CD14-positive monocyte (primary cell): Measurements from ENCODE around the gene MX2. TPM values are rescaled to one million over a fixed set of nuclear protein-coding genes. Genes with fewer than 3 reads are reported as not detected.

ENCODE experiments used
- DNase-seq, 3 donors: peaks; one replicate each; pipeline ENCODE4 v3.0.0-alpha.2; 2011 to 2022
- H2AFZ ChIP-seq: 2 replicates; pipeline ENCODE4 v1.6.0; 2012; ENCODE audit warnings: mild to moderate bottlenecking, low read depth, low read length, inconsistent platforms; ENCODE audit not compliant: insufficient read depth, poor library complexity, severe bottlenecking
- H3K27ac ChIP-seq, 2 donors: 1 replicate in 1 of 2; 2 replicates in 1 of 2; pipeline ENCODE4 v1.5.1; 2012 to 2013; ENCODE audit warnings: low read length in 2 of 2, control low read depth in 1 of 2, inconsistent platforms in 1 of 2, low read depth in 1 of 2, mild to moderate bottlenecking in 1 of 2
- H3K27me3 ChIP-seq, 2 donors: one replicate each; pipeline versions ENCODE4 v1.6.0 to v1.6.1; 2011 to 2013; ENCODE audit warnings: low read length in 2 of 2; ENCODE audit not compliant: control insufficient read depth in 2 of 2, insufficient read depth in 2 of 2
- H3K36me3 ChIP-seq, 2 donors: replicated peaks in 1 of 2; 1 replicate in 1 of 2; 2 replicates in 1 of 2; pipeline versions ENCODE4 v1.5.1 to v1.6.1; 2012 to 2013; ENCODE audit warnings: low read length in 2 of 2, control low read depth in 1 of 2, inconsistent platforms in 1 of 2, mild to moderate bottlenecking in 1 of 2; ENCODE audit not compliant: insufficient read depth in 2 of 2, control insufficient read depth in 1 of 2
- H3K4me1 ChIP-seq, 2 donors: 1 replicate in 1 of 2; 2 replicates in 1 of 2; pipeline versions ENCODE4 v1.5.1 to v1.6.1; 2012 to 2013; ENCODE audit warnings: low read length in 2 of 2, control low read depth in 1 of 2, inconsistent platforms in 1 of 2, mild to moderate bottlenecking in 1 of 2, moderate library complexity in 1 of 2; ENCODE audit not compliant: insufficient read depth in 2 of 2, control insufficient read depth in 1 of 2
- H3K4me2 ChIP-seq: replicated peaks from 2 replicates; pipeline ENCODE3; 2012; ENCODE audit warnings: low read length, moderate library complexity, mild to moderate bottlenecking; ENCODE audit not compliant: poor library complexity, severe bottlenecking; ENCODE audit errors: extremely low read depth
- H3K4me3 ChIP-seq, 3 experiments: fragments of 200-600 bp in 1 of 3; sonication (generic) in 1 of 3; replicated peaks in 1 of 3; 1 replicate in 2 of 3; 2 replicates in 1 of 3; pipeline ENCODE4 v1.5.1; 2011 to 2013; ENCODE audit warnings: low read length in 3 of 3, mild to moderate bottlenecking in 3 of 3, control low read depth in 2 of 3, low read depth in 2 of 3, inconsistent platforms in 1 of 3, moderate library complexity in 1 of 3
- H3K79me2 ChIP-seq: 2 replicates; pipeline ENCODE4 v1.6.0; 2012; ENCODE audit warnings: mild to moderate bottlenecking, control low read depth, inconsistent platforms, low read length, moderate library complexity; ENCODE audit not compliant: insufficient read depth
- H3K9ac ChIP-seq: 2 replicates; pipeline ENCODE4 v1.6.0; 2017; ENCODE audit warnings: low read length, mild to moderate bottlenecking; ENCODE audit not compliant: insufficient read depth, poor library complexity, severe bottlenecking
- H3K9me3 ChIP-seq, 2 donors: replicated peaks in 1 of 2; 1 replicate in 1 of 2; 2 replicates in 1 of 2; pipeline versions ENCODE4 v1.5.1 to v1.6.1; 2012 to 2013; ENCODE audit warnings: low read length in 2 of 2, control low read depth in 1 of 2; ENCODE audit not compliant: control insufficient read depth in 1 of 2, insufficient read depth in 1 of 2
- H4K20me1 ChIP-seq: 2 replicates; pipeline ENCODE4 v1.6.0; 2012; ENCODE audit warnings: mild to moderate bottlenecking, low read length, control low read depth, moderate library complexity; ENCODE audit not compliant: insufficient read depth
- H3K27ac Mint-ChIP-seq, 7 donors: one replicate each; pipeline ENCODE4 v1.8.0; 2020; ENCODE audit warnings: mild to moderate bottlenecking in 7 of 7, mixed read lengths in 7 of 7, moderate library complexity in 6 of 7, inconsistent platforms in 2 of 7
- H3K27me3 Mint-ChIP-seq, 3 donors: one replicate each; pipeline ENCODE4 v1.8.0; 2021 to 2022; ENCODE audit warnings: low read depth in 3 of 3, mild to moderate bottlenecking in 3 of 3, mixed read lengths in 3 of 3, moderate library complexity in 3 of 3, inconsistent platforms in 1 of 3
- H3K36me3 Mint-ChIP-seq, 2 donors: one replicate each; pipeline ENCODE4 v1.8.0; 2020; ENCODE audit warnings: mixed read lengths in 2 of 2, inconsistent platforms in 1 of 2, mild to moderate bottlenecking in 1 of 2
- H3K4me1 Mint-ChIP-seq: one replicate; pipeline ENCODE4 v1.8.0; 2020; ENCODE audit warnings: mild to moderate bottlenecking, mixed read lengths
- H3K4me3 Mint-ChIP-seq, 2 donors: one replicate each; pipeline ENCODE4 v1.8.0; 2020; ENCODE audit warnings: mild to moderate bottlenecking in 2 of 2, mixed read lengths in 2 of 2, moderate library complexity in 1 of 2
- H3K9me3 Mint-ChIP-seq, 7 donors: one replicate each; pipeline ENCODE4 v1.8.0; 2020 to 2022; ENCODE audit warnings: mixed read lengths in 7 of 7, mild to moderate bottlenecking in 6 of 7, moderate library complexity in 6 of 7, inconsistent platforms in 2 of 7
- WGBS: methylation state at CpG from one replicate; pipeline ENCODE4 v1.1.5; 2013; ENCODE audit warnings: missing lambda C conversion rate; ENCODE audit not compliant: insufficient coverage; 5-methylcytosine and 5-hydroxymethylcytosine counted together
- intact Hi-C, 2 donors: fragments of 100-400 bp; cut with micrococcal nuclease; formaldehyde crosslinking; loops; one replicate each; pipeline versions ENCODE4 v1.15.0 to v1.15.1; 2023
- polyA plus RNA-seq, 3 donors: library from polyadenylated mRNA; depleted of rRNA in 1 of 3; unstranded in 2 of 3; stranded (reverse) in 1 of 3; fragments of 300-500 nt in 2 of 3; fragments of >200 nt in 1 of 3; fragmentation: Illumina TruSeq in 2 of 3; gene quantifications; 1 replicate in 2 of 3; 2 replicates in 1 of 3; pipeline ENCODE4 v1.2.3, GENCODE V29; 2012 to 2021
- TF ChIP-seq, protein P1 (sequence below): fragments of 200-600 bp; IDR thresholded peaks from one replicate; pipeline ENCODE4 v1.8.0; 2022; ENCODE audit warnings: antibody characterized with exemption, mild to moderate bottlenecking

Gene MX2
- polyA plus RNA-seq, 3 donors: 43.1 to 79.4 (median 50.3) TPM

- Mint-ChIP-seq H3K4me3 (no peak overlapping the region), H3K9me3 (no peaks in the 10 kb centered on the region), H3K36me3 (no peaks in the 10 kb centered on the region), H3K4me1 (no peaks in the 10 kb centered on the region), H3K27ac (no peak overlapping the region), H3K27me3 (peaks cover 8 to 18% (median 10%) of the 10 kb centered on the region in 3 donors)
- H3K9me3 ChIP-seq: no peaks in the 10 kb centered on the region
- no peaks in the 10 kb centered on the region for H4K20me1 ChIP-seq
- no peaks in the 10 kb centered on the region for H3K4me1 ChIP-seq
- H3K4me2 ChIP-seq: no peak overlapping the region
- TF ChIP-seq, protein P1, sequence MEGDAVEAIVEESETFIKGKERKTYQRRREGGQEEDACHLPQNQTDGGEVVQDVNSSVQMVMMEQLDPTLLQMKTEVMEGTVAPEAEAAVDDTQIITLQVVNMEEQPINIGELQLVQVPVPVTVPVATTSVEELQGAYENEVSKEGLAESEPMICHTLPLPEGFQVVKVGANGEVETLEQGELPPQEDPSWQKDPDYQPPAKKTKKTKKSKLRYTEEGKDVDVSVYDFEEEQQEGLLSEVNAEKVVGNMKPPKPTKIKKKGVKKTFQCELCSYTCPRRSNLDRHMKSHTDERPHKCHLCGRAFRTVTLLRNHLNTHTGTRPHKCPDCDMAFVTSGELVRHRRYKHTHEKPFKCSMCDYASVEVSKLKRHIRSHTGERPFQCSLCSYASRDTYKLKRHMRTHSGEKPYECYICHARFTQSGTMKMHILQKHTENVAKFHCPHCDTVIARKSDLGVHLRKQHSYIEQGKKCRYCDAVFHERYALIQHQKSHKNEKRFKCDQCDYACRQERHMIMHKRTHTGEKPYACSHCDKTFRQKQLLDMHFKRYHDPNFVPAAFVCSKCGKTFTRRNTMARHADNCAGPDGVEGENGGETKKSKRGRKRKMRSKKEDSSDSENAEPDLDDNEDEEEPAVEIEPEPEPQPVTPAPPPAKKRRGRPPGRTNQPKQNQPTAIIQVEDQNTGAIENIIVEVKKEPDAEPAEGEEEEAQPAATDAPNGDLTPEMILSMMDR: no peak
- no peak for DNase-seq
- no peak overlapping the region for H3K27ac ChIP-seq
- no peaks in the 10 kb centered on the region for H3K36me3 ChIP-seq
- H3K9ac ChIP-seq: no peak overlapping the region
- 96% methylated on average over 21 of the region's 23 CpGs for WGBS
- intact Hi-C loops: no loop called here
- H3K79me2 ChIP-seq: no peaks in the 10 kb centered on the region
- H2AFZ ChIP-seq: no peak overlapping the region
- no peak overlapping the region for H3K4me3 ChIP-seq
- H3K27me3 ChIP-seq: peaks cover 1 to 8% of the 10 kb centered on the region in 2 donors
Measured at GRCh38 chr21:41322496-41323382, 39.1 kb upstream of the MX2 start.

GRCh38 chr21:41325138-41325912 is 36.5 kb upstream of the MX2 start:
- intact Hi-C loops: no loop called here
- H3K27ac Mint-ChIP-seq: no peak overlapping the region

More at GRCh38 chr21:41325138-41325912, 36.5 kb upstream of the MX2 start:
- Histone ChIP-seq H3K79me2 (no peaks in the 10 kb centered on the region), H3K4me3 (no peak overlapping the region), H4K20me1 (no peaks in the 10 kb centered on the region), H3K27me3 (no peaks in the 10 kb centered on the region), H3K4me1 (no peaks in the 10 kb centered on the region), H3K9ac (no peak overlapping the region), H2AFZ (no peak overlapping the region), H3K36me3 (no peaks in the 10 kb centered on the region), H3K27ac (no peak overlapping the region), H3K9me3 (no peaks in the 10 kb centered on the region), H3K4me2 (no peak overlapping the region)
- H3K36me3 Mint-ChIP-seq: no peaks in the 10 kb centered on the region
- H3K27me3 Mint-ChIP-seq: peaks cover 3 to 5% (median 5%) of the 10 kb centered on the region in 3 donors
- TF ChIP-seq, protein P1: no peak
- H3K9me3 Mint-ChIP-seq: no peaks in the 10 kb centered on the region
- H3K4me3 Mint-ChIP-seq: no peak overlapping the region
- no peak for DNase-seq
- no peaks in the 10 kb centered on the region for H3K4me1 Mint-ChIP-seq
- WGBS: 100% methylated on average over 3 of the region's 7 CpGs
